ENCODE data around the gene KIF23. TPM values are rescaled to one million over a fixed set of nuclear protein-coding genes. Genes with fewer than 3 reads are reported as not detected.

Gene KIF23
- polyA plus RNA-seq, 3 donors, result 1.5 to 8.1 (median 1.8) TPM

DNA sequence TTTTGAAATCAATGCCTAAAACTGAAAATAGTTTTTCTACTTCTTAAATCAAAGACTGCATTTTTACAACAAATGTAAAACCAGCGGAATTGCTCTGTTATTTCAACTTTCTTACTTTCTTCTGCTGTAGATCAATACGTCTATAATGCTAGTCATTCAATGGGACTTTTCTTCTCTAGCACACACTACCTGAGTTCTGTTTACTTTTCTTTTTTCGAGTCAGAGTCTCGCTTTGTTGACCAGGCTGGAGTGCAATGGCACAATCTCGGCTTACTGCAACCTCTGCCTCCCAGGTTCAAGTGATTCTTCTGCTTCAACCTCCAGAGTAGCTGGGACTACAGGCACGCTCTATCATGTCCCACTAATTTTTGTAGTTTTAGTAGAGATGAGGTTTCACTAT lies 40.7 kb upstream of the KIF23 start:
- no peaks in the 10 kb centered on the region for H3K4me1 ChIP-seq (ENCODE audit: control insufficient read depth in 1 of 2, insufficient read depth in 2 of 2, low read length in 2 of 2)
- H3K27me3 ChIP-seq (ENCODE audit: control insufficient read depth in 2 of 2, insufficient read depth in 2 of 2, low read length in 2 of 2), result no peaks in the 10 kb centered on the region
- Mint-ChIP-seq H3K36me3 (no peaks in the 10 kb centered on the region), H3K27ac (no peak overlapping the region), H3K27me3 (ENCODE audit: low read depth in 3 of 3) (peaks cover 0 to 4% (median 3%) of the 10 kb centered on the region in 3 donors), H3K4me1 (no peaks in the 10 kb centered on the region), H3K9me3 (peaks cover 0 to 5% (median 1%) of the 10 kb centered on the region in 7 donors), H3K4me3 (no peak overlapping the region)
- no peaks in the 10 kb centered on the region for H3K36me3 ChIP-seq (replicated peaks in 1 of 2; ENCODE audit: control insufficient read depth in 1 of 2, insufficient read depth in 2 of 2, low read length in 2 of 2)
- 93% methylated on average over 5 of the region's 6 CpGs for WGBS (ENCODE audit: insufficient coverage)
- no peak overlapping the region for H3K27ac ChIP-seq (ENCODE audit: low read depth in 1 of 2, low read length in 2 of 2)
- H2AFZ ChIP-seq (ENCODE audit: insufficient read depth, low read depth, low read length, poor library complexity, severe bottlenecking), result no peak overlapping the region
- H3K4me2 ChIP-seq (replicated peaks; ENCODE audit: extremely low read depth, low read length, poor library complexity, severe bottlenecking), result no peak overlapping the region
- DNase-seq, result no peak
- H3K9me3 ChIP-seq (replicated peaks in 1 of 2; ENCODE audit: control insufficient read depth in 1 of 2, insufficient read depth in 1 of 2, low read length in 2 of 2), result no peaks in the 10 kb centered on the region
- H3K79me2 ChIP-seq (ENCODE audit: insufficient read depth, low read length), result no peaks in the 10 kb centered on the region
- no peak overlapping the region for H3K9ac ChIP-seq (ENCODE audit: insufficient read depth, low read length, poor library complexity, severe bottlenecking)
- no peaks in the 10 kb centered on the region for H4K20me1 ChIP-seq (ENCODE audit: insufficient read depth, low read length)
- TF ChIP-seq, protein P1, sequence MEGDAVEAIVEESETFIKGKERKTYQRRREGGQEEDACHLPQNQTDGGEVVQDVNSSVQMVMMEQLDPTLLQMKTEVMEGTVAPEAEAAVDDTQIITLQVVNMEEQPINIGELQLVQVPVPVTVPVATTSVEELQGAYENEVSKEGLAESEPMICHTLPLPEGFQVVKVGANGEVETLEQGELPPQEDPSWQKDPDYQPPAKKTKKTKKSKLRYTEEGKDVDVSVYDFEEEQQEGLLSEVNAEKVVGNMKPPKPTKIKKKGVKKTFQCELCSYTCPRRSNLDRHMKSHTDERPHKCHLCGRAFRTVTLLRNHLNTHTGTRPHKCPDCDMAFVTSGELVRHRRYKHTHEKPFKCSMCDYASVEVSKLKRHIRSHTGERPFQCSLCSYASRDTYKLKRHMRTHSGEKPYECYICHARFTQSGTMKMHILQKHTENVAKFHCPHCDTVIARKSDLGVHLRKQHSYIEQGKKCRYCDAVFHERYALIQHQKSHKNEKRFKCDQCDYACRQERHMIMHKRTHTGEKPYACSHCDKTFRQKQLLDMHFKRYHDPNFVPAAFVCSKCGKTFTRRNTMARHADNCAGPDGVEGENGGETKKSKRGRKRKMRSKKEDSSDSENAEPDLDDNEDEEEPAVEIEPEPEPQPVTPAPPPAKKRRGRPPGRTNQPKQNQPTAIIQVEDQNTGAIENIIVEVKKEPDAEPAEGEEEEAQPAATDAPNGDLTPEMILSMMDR (IDR thresholded peaks at IDR 0.05), result no peak
- intact Hi-C loops (cut with micrococcal nuclease), result no loop called here
- no peak overlapping the region for H3K4me3 ChIP-seq (replicated peaks in 1 of 3; ENCODE audit: low read depth in 2 of 3, low read length in 3 of 3)

DNA sequence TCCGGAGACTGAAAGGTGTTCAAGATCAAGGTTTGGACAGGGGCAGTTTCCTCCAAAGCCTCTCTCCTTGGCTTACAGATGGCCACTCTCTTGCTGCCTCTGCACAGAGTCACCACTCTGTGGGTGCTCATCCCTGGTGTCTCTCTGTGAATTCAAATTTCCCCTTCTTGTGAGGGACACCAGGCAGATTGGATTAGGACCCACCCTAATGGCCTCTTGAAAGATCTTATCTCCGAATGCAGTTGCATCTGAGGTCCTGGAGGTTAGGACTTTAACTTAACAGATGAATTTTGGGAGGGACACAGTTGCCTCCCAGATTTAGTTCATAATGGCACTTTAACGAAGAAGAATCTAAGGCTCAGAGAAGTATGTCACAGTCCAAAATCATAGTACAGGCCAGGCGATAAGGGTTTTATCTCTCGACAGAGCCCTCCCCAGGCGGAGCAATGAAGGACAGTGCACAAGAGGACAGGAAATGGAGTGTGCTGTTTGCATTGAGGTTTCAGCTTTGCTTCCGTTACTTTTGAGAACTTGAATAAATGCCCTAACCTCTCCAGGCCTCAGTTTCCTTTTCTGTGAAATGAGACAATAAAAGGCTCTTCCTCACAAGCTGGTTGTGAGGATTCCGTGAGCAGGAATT lies 38.9 kb upstream of the KIF23 start:
- WGBS (ENCODE audit: insufficient coverage), result 97% methylated on average over 5 of the region's 8 CpGs
- H3K9me3 Mint-ChIP-seq, result peaks cover 0 to 4% (median 0%) of the 10 kb centered on the region in 7 donors
- no peaks in the 10 kb centered on the region for H3K9me3 ChIP-seq (replicated peaks in 1 of 2; ENCODE audit: control insufficient read depth in 1 of 2, insufficient read depth in 1 of 2, low read length in 2 of 2)
- no peak overlapping the region for H2AFZ ChIP-seq (ENCODE audit: insufficient read depth, low read depth, low read length, poor library complexity, severe bottlenecking)
- H3K27ac Mint-ChIP-seq, result peak overlapping the region in 1 of 7 donors; percentile 32
- no peak for DNase-seq
- intact Hi-C loops (cut with micrococcal nuclease), result no loop called here
- no peaks in the 10 kb centered on the region for H3K36me3 Mint-ChIP-seq
- TF ChIP-seq, protein P1 (IDR thresholded peaks at IDR 0.05), result no peak
- H3K4me1 Mint-ChIP-seq, result no peaks in the 10 kb centered on the region
- no peak overlapping the region for H3K4me3 ChIP-seq (replicated peaks in 1 of 3; ENCODE audit: low read depth in 2 of 3, low read length in 3 of 3)
- H3K27me3 ChIP-seq (ENCODE audit: control insufficient read depth in 2 of 2, insufficient read depth in 2 of 2, low read length in 2 of 2), result no peaks in the 10 kb centered on the region
- no peaks in the 10 kb centered on the region for H3K4me1 ChIP-seq (ENCODE audit: control insufficient read depth in 1 of 2, insufficient read depth in 2 of 2, low read length in 2 of 2)
- no peak overlapping the region for H3K27ac ChIP-seq (ENCODE audit: low read depth in 1 of 2, low read length in 2 of 2)
- H3K79me2 ChIP-seq (ENCODE audit: insufficient read depth, low read length), result no peaks in the 10 kb centered on the region
- H3K36me3 ChIP-seq (replicated peaks in 1 of 2; ENCODE audit: control insufficient read depth in 1 of 2, insufficient read depth in 2 of 2, low read length in 2 of 2), result no peaks in the 10 kb centered on the region
- no peak overlapping the region for H3K9ac ChIP-seq (ENCODE audit: insufficient read depth, low read length, poor library complexity, severe bottlenecking)
- no peaks in the 10 kb centered on the region for H4K20me1 ChIP-seq (ENCODE audit: insufficient read depth, low read length)
- peaks cover 0 to 7% (median 4%) of the 10 kb centered on the region in 3 donors for H3K27me3 Mint-ChIP-seq (ENCODE audit: low read depth in 3 of 3)
- H3K4me2 ChIP-seq (replicated peaks; ENCODE audit: extremely low read depth, low read length, poor library complexity, severe bottlenecking), result no peak overlapping the region
- no peak overlapping the region for H3K4me3 Mint-ChIP-seq
